GM12891 (cell line): ENCODE results near the gene ARFGEF3.

Experiments used
- POLR2A ChIP-seq: IDR thresholded peaks from 2 replicates; pipeline ENCODE4 v1.6.1; 2011; ENCODE audit warnings: low read depth, low read length, control low read depth
- POLR2AphosphoS5 ChIP-seq: IDR thresholded peaks from 2 replicates; pipeline ENCODE4 v1.6.1; 2011; ENCODE audit warnings: low read depth, low read length, control low read depth
- TAF1 ChIP-seq: IDR thresholded peaks from 2 replicates; pipeline ENCODE4 v1.6.1; 2011; ENCODE audit warnings: low read depth, low read length, control low read depth

DNA sequence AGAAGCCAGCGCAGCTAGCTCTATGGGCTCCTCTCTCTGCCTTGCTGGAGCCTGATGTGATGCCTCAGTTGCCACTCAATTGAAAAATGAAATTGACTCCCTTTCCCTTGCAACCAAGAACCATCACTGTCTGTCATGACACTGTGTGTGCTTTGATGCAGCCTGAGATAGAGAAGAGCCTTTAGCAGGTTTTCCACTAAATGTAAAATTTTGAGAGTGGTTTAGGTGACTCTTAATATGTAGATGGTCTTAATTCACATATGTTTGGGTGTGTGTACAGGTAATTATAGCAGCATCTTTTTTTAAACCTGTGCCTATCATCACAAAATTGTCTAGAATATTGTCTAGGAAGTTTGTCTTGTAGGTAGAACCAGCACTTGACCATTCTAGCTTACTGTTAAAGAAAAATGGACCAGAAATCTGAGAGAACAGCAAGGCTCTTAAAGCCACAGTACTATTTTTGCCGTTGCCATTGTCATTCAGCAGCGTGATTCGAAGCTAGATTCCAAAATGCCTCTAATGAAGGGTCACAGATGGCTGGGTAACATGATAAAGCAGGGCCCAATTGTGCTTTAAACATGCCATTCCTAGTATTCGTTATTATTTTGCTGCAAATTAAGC is 1.3 kb downstream of the ARFGEF3 start:
- TF ChIP-seq POLR2A: no peak
- no peak for TF ChIP-seq POLR2AphosphoS5
- TF ChIP-seq TAF1: no peak
